Hepatocyte (in vitro differentiated cells): ENCODE measurements around the gene PIN1. TPM values are rescaled to one million over a fixed set of nuclear protein-coding genes. Genes with fewer than 3 reads are reported as not detected.

Source experiments
- DNase-seq: peaks from one replicate; pipeline ENCODE4 v3.0.0-alpha.2; 2016; ENCODE audit warnings: low spot score
- H2AFZ ChIP-seq: fragments of 200-600 bp; sonication (generic); 2 replicates; pipeline ENCODE4 v1.6.0; 2016; ENCODE audit warnings: antibody characterized with exemption, mild to moderate bottlenecking
- H3K27ac ChIP-seq: fragments of 200-600 bp; sonication (generic); 2 replicates; pipeline ENCODE4 v1.5.1; 2016; ENCODE audit warnings: mild to moderate bottlenecking
- H3K27me3 ChIP-seq: fragments of 200-600 bp; sonication (generic); 2 replicates; pipeline ENCODE4 v1.6.1; 2016
- H3K36me3 ChIP-seq: fragments of 200-600 bp; sonication (generic); replicated peaks from 2 replicates; pipeline ENCODE4 v1.5.1; 2016; ENCODE audit warnings: low read depth; ENCODE audit not compliant: insufficient read depth
- H3K4me1 ChIP-seq: fragments of 200-600 bp; sonication (generic); 2 replicates; pipeline ENCODE4 v1.5.1; 2016; ENCODE audit warnings: mild to moderate bottlenecking, moderate library complexity; ENCODE audit not compliant: insufficient read depth
- H3K4me2 ChIP-seq: fragments of 200-600 bp; sonication (generic); 2 replicates; pipeline ENCODE4 v1.6.0; 2016
- H3K4me3 ChIP-seq: fragments of 200-600 bp; sonication (generic); 2 replicates; pipeline ENCODE4 v1.5.1; 2016; ENCODE audit warnings: mild to moderate bottlenecking
- H3K79me2 ChIP-seq: fragments of 200-600 bp; sonication (generic); 2 replicates; pipeline ENCODE4 v1.6.0; 2017; ENCODE audit warnings: mild to moderate bottlenecking
- H3K9me2 ChIP-seq: fragments of 200-600 bp; sonication (generic); replicated peaks from 2 replicates; pipeline ENCODE4 v1.6.0; 2017; ENCODE audit warnings: mild to moderate bottlenecking; ENCODE audit not compliant: insufficient read depth
- H3K9me3 ChIP-seq: fragments of 200-600 bp; sonication (generic); 2 replicates; pipeline ENCODE4 v1.5.1; 2016; ENCODE audit warnings: low read depth, mild to moderate bottlenecking
- H4K20me1 ChIP-seq: fragments of 200-600 bp; sonication (generic); 2 replicates; pipeline ENCODE4 v1.6.0; 2016; ENCODE audit warnings: mild to moderate bottlenecking; ENCODE audit not compliant: insufficient read depth, poor library complexity, severe bottlenecking
- EZH2 ChIP-seq: fragments of 200-600 bp; sonication (generic); IDR thresholded peaks from 2 replicates; pipeline ENCODE4 v1.6.1; 2016; ENCODE audit warnings: antibody characterized with exemption, mild to moderate bottlenecking, borderline replicate concordance
- EZH2phosphoT487 ChIP-seq: fragments of 200-600 bp; sonication (generic); IDR thresholded peaks from one replicate; pipeline ENCODE4 v1.6.1; 2018; ENCODE audit warnings: antibody characterized with exemption, mild to moderate bottlenecking, low read depth, moderate library complexity; ENCODE audit not compliant: unreplicated experiment, severe bottlenecking
- WGBS: methylation state at CpG from one replicate; pipeline ENCODE4 v1.1.6; 2016; ENCODE audit warnings: low lambda C conversion rate; ENCODE audit errors: missing lambda C conversion rate; 5-methylcytosine and 5-hydroxymethylcytosine counted together
- polyA plus RNA-seq: library from polyadenylated mRNA; unstranded; fragments of >200 nt; fragmentation: Nextera tagmentation; extraction: Ambion mirVana; gene quantifications from 2 replicates; pipeline ENCODE4 v1.2.1, GENCODE V29; 2016
- total RNA-seq: library from RNA; depleted of rRNA; stranded (reverse); fragments of >200 nt; gene quantifications from 2 replicates; pipeline ENCODE4 v1.2.3, GENCODE V29; 2014
- TF ChIP-seq, protein P1 (sequence below): fragments of 200-600 bp; sonication (generic); IDR thresholded peaks from 2 replicates; pipeline ENCODE4 v1.5.1; 2016; ENCODE audit warnings: antibody characterized with exemption, mild to moderate bottlenecking; ENCODE audit not compliant: poor library complexity

PIN1 gene
- total and polyA plus RNA-seq, 2 experiments from 2014 or later, result 62.1 to 123 TPM

DNA sequence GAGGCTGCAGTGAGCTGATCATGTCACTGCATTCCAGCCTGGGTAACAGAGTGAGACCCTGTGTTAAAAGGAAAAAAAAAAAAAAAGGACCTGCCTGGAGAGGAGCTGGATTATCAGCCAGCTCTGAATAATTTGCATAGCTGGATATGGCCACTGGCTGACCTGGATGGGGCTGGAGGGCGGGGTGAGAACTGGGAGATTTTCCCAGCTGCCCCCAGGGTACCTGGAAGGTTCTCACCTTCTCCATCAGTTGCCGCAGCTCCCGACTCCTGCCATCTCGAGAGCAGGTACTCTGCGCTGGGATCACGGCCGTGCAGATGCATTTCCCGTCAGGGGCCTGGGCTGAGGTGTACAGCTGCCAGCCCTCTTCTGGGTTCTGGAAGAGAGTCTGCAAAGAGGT lies 25.3 kb downstream of the PIN1 start:
- 92% methylated on average over 8 of the region's 8 CpGs for WGBS
- no peak for TF ChIP-seq EZH2phosphoT487
- no peaks in the 10 kb centered on the region for H3K4me1 ChIP-seq
- no peak for DNase-seq
- H3K79me2 ChIP-seq, result no peaks in the 10 kb centered on the region
- no peaks in the 10 kb centered on the region for H3K27me3 ChIP-seq
- no peaks in the 10 kb centered on the region for H4K20me1 ChIP-seq
- H3K9me2 ChIP-seq, result no peaks in the 10 kb centered on the region
- H3K27ac ChIP-seq, result no peak overlapping the region
- H2AFZ ChIP-seq, result no peak overlapping the region
- no peak overlapping the region for H3K4me2 ChIP-seq
- no peaks in the 10 kb centered on the region for H3K36me3 ChIP-seq
- no peak overlapping the region for H3K4me3 ChIP-seq
- no peaks in the 10 kb centered on the region for H3K9me3 ChIP-seq

DNA sequence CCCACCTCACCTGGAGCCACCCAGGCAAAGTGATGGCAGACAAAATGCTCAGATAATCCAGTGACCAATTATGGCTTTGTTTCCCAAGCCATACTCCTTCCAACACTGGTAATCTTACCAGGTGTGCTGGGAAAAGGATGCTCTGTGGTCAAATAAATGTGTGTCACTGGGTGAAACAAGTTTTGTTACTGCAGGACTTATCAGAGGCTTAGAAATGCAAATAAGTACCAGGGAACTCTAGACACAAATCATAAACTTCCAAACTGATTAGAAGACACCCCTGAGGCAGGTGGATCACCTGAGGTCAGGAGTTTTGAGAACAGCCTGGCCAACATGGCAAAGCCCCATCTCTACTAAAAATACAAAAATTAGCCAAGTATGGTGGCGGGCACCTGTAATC lies 26.4 kb downstream of the PIN1 start:
- TF ChIP-seq EZH2, result no peak
- TF ChIP-seq, protein P1, sequence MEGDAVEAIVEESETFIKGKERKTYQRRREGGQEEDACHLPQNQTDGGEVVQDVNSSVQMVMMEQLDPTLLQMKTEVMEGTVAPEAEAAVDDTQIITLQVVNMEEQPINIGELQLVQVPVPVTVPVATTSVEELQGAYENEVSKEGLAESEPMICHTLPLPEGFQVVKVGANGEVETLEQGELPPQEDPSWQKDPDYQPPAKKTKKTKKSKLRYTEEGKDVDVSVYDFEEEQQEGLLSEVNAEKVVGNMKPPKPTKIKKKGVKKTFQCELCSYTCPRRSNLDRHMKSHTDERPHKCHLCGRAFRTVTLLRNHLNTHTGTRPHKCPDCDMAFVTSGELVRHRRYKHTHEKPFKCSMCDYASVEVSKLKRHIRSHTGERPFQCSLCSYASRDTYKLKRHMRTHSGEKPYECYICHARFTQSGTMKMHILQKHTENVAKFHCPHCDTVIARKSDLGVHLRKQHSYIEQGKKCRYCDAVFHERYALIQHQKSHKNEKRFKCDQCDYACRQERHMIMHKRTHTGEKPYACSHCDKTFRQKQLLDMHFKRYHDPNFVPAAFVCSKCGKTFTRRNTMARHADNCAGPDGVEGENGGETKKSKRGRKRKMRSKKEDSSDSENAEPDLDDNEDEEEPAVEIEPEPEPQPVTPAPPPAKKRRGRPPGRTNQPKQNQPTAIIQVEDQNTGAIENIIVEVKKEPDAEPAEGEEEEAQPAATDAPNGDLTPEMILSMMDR, result no peak
- no peak for TF ChIP-seq EZH2phosphoT487
- 78% methylated on average over 1 of the region's 1 CpG for WGBS
- no peak for DNase-seq
- Histone ChIP-seq H2AFZ (no peak overlapping the region), H3K9me3 (no peaks in the 10 kb centered on the region), H3K79me2 (no peaks in the 10 kb centered on the region), H3K4me3 (no peak overlapping the region), H3K4me1 (no peaks in the 10 kb centered on the region), H3K27me3 (no peaks in the 10 kb centered on the region), H3K27ac (no peak overlapping the region), H3K9me2 (no peaks in the 10 kb centered on the region), H4K20me1 (no peaks in the 10 kb centered on the region), H3K36me3 (no peaks in the 10 kb centered on the region), H3K4me2 (no peak overlapping the region)

DNA sequence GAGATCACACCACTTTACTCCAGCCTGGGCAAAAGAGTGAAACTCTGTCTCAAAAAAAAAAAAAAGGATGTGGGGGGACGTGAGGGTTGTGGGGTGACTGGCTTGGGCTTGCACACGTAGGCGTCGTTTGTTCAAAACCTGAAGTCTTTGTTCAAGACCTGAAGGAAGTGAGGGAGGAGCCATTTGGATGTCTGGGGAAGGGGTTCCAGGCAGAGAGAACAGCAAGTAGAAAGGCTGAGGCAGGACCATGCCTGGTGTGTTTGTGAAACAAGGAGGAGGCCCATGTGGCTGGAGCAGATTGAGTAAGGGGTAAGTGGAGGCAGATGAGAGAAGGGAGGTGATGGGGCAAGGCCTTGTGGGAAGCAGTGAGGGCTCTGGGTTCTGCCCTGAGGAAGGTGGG lies 27.8 kb downstream of the PIN1 start:
- H3K9me3 ChIP-seq, result no peaks in the 10 kb centered on the region
- TF ChIP-seq, protein P1, result no peak
- TF ChIP-seq EZH2phosphoT487 (no peak), EZH2 (no peak)
- H3K9me2 ChIP-seq, result no peaks in the 10 kb centered on the region
- H3K27ac ChIP-seq, result no peak overlapping the region
- H3K27me3 ChIP-seq, result no peaks in the 10 kb centered on the region
- WGBS, result 86% methylated on average over 4 of the region's 4 CpGs
- H2AFZ ChIP-seq, result no peak overlapping the region
- DNase-seq, result no peak
- no peak overlapping the region for H3K4me3 ChIP-seq
- no peaks in the 10 kb centered on the region for H4K20me1 ChIP-seq
- H3K4me1 ChIP-seq, result no peaks in the 10 kb centered on the region
- no peaks in the 10 kb centered on the region for H3K79me2 ChIP-seq
- H3K4me2 ChIP-seq, result no peak overlapping the region
- no peaks in the 10 kb centered on the region for H3K36me3 ChIP-seq

DNA sequence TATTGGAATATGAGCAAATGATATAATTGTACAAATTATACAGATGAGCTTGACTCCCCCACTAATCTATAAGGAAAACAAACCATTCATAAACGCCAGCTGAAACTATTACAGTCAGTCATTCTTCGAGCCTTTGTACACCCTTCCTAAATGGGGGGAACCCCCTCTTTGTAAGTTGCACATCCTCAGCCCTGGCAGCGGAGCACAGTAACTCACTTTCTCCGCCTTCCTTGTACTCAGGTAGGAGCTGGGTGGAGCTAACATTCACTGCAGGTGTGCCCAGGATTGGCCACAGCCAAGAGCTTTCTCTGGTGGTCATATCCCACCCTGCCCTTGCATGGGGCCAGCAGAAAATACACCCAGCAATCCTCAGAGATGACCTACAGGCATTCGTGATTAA lies 28.6 kb downstream of the PIN1 start:
- no peaks in the 10 kb centered on the region for H3K9me2 ChIP-seq
- H3K79me2 ChIP-seq, result no peaks in the 10 kb centered on the region
- H3K4me3 ChIP-seq, result no peak overlapping the region
- WGBS, result 93% methylated on average over 5 of the region's 5 CpGs
- H3K27ac ChIP-seq, result no peak overlapping the region
- H3K36me3 ChIP-seq, result no peaks in the 10 kb centered on the region
- no peaks in the 10 kb centered on the region for H3K9me3 ChIP-seq
- H3K4me1 ChIP-seq, result no peaks in the 10 kb centered on the region
- no peaks in the 10 kb centered on the region for H3K27me3 ChIP-seq
- H2AFZ ChIP-seq, result no peak overlapping the region
- H3K4me2 ChIP-seq, result no peak overlapping the region
- no peak for DNase-seq
- H4K20me1 ChIP-seq, result no peaks in the 10 kb centered on the region
- TF ChIP-seq EZH2phosphoT487 (no peak), EZH2 (no peak)
- TF ChIP-seq, protein P1, result no peak
